HL-60 (cell line): ENCODE results near the gene ITIH1.

Source experiments
- CTCF ChIP-seq: IDR thresholded peaks from one replicate; pipeline ENCODE4 v1.5.1; 2011; ENCODE audit warnings: low read length, control low read depth, inconsistent platforms; ENCODE audit not compliant: insufficient read depth
- GABPA ChIP-seq: IDR thresholded peaks from 2 replicates; pipeline ENCODE4 v1.6.1; 2012; ENCODE audit warnings: low read depth
- POLR2AphosphoS5 ChIP-seq: IDR thresholded peaks from 2 replicates; pipeline ENCODE4 v1.6.1; 2012; ENCODE audit warnings: low read depth
- TF ChIP-seq, protein P1 (sequence below): IDR thresholded peaks from 2 replicates; pipeline ENCODE4 v1.6.1; 2012; ENCODE audit warnings: low read depth; ENCODE audit not compliant: insufficient replicate concordance

GRCh38 chr3:52839892-52840545 lies 62.6 kb downstream of the ITIH1 start:
- no peak for TF ChIP-seq CTCF
- TF ChIP-seq, protein P1, sequence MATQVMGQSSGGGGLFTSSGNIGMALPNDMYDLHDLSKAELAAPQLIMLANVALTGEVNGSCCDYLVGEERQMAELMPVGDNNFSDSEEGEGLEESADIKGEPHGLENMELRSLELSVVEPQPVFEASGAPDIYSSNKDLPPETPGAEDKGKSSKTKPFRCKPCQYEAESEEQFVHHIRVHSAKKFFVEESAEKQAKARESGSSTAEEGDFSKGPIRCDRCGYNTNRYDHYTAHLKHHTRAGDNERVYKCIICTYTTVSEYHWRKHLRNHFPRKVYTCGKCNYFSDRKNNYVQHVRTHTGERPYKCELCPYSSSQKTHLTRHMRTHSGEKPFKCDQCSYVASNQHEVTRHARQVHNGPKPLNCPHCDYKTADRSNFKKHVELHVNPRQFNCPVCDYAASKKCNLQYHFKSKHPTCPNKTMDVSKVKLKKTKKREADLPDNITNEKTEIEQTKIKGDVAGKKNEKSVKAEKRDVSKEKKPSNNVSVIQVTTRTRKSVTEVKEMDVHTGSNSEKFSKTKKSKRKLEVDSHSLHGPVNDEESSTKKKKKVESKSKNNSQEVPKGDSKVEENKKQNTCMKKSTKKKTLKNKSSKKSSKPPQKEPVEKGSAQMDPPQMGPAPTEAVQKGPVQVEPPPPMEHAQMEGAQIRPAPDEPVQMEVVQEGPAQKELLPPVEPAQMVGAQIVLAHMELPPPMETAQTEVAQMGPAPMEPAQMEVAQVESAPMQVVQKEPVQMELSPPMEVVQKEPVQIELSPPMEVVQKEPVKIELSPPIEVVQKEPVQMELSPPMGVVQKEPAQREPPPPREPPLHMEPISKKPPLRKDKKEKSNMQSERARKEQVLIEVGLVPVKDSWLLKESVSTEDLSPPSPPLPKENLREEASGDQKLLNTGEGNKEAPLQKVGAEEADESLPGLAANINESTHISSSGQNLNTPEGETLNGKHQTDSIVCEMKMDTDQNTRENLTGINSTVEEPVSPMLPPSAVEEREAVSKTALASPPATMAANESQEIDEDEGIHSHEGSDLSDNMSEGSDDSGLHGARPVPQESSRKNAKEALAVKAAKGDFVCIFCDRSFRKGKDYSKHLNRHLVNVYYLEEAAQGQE = no peak
- no peak for TF ChIP-seq POLR2AphosphoS5
- TF ChIP-seq GABPA = no peak
